ENCODE data around the gene CCDC141. TPM values are rescaled to one million over a fixed set of nuclear protein-coding genes. Genes with fewer than 3 reads are reported as not detected.
"Not testable (repeated sequence)": the region's sequence is repeated elsewhere in the genome, so short reads cannot be mapped to it uniquely, and the experiment has no call there.

CCDC141 gene
- total and polyA plus RNA-seq, 2 of the 13 experiments (the other 11 are each of a cell fraction or from before 2014, with no cell fraction given): not detected

DNA sequence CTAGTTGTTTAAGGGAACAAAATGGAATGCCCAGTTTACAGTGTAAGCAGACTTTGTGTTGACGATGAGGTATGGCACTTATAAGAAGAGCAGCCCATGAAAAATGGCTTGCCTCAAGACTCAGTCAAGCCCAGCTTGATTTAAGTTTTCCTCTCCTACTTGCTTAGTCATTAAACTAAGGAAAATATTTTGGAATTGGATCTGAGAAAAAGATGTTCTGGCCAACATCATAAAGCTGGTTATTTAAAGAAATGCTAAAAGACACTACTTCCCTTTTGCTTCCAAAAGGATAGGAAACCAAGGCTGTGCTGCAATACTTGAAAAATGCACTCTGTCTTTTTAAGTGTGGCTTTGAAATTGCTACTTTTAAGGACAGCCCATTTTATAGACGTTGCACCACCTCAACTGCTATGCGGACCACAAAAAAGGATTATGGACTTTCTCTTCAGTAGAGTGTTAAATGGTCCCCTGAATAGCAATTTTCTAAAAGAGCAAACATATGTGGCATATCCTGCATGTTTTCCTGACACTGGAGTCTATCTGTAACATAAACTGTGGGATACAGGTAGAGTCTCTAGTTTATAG, 32.1 kb downstream of the CCDC141 start (continued):
- TF ChIP-seq, protein P1, sequence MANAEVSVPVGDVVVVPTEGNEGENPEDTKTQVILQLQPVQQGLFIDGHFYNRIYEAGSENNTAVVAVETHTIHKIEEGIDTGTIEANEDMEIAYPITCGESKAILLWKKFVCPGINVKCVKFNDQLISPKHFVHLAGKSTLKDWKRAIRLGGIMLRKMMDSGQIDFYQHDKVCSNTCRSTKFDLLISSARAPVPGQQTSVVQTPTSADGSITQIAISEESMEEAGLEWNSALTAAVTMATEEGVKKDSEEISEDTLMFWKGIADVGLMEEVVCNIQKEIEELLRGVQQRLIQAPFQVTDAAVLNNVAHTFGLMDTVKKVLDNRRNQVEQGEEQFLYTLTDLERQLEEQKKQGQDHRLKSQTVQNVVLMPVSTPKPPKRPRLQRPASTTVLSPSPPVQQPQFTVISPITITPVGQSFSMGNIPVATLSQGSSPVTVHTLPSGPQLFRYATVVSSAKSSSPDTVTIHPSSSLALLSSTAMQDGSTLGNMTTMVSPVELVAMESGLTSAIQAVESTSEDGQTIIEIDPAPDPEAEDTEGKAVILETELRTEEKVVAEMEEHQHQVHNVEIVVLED (CRISPR knock-in tag; IDR thresholded peaks at IDR 0.05; ENCODE audit: borderline replicate concordance): no peak
- TF ChIP-seq SMAD1 (CRISPR knock-in tag; IDR thresholded peaks at IDR 0.05; ENCODE audit: borderline replicate concordance, low read depth) (no peak), NCOA5 (CRISPR knock-in tag; IDR thresholded peaks at IDR 0.05) (no peak), ZNF441 (CRISPR knock-in tag; IDR thresholded peaks at IDR 0.05; ENCODE audit: borderline replicate concordance) (no peak), ZNF777 (CRISPR knock-in tag; IDR thresholded peaks at IDR 0.05) (no peak), SYNCRIP (IDR thresholded peaks at IDR 0.05; ENCODE audit: insufficient read depth, low read depth, low read length) (no peak), ZNF256 (CRISPR knock-in tag; conservative IDR thresholded peaks at IDR 0.05) (no peak), KAT8 (CRISPR knock-in tag; IDR thresholded peaks at IDR 0.05) (no peak), CBFB (CRISPR knock-in tag; IDR thresholded peaks at IDR 0.05) (no peak), HOXA3 (CRISPR knock-in tag; IDR thresholded peaks at IDR 0.05) (no peak), ZNF136 (CRISPR knock-in tag; IDR thresholded peaks at IDR 0.05; ENCODE audit: low read depth) (no peak)
- TF ChIP-seq, protein P2, sequence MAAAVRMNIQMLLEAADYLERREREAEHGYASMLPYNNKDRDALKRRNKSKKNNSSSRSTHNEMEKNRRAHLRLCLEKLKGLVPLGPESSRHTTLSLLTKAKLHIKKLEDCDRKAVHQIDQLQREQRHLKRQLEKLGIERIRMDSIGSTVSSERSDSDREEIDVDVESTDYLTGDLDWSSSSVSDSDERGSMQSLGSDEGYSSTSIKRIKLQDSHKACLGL (CRISPR knock-in tag; IDR thresholded peaks at IDR 0.05): no peak
- TF ChIP-seq, protein P3, sequence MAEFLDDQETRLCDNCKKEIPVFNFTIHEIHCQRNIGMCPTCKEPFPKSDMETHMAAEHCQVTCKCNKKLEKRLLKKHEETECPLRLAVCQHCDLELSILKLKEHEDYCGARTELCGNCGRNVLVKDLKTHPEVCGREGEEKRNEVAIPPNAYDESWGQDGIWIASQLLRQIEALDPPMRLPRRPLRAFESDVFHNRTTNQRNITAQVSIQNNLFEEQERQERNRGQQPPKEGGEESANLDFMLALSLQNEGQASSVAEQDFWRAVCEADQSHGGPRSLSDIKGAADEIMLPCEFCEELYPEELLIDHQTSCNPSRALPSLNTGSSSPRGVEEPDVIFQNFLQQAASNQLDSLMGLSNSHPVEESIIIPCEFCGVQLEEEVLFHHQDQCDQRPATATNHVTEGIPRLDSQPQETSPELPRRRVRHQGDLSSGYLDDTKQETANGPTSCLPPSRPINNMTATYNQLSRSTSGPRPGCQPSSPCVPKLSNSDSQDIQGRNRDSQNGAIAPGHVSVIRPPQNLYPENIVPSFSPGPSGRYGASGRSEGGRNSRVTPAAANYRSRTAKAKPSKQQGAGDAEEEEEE (CRISPR knock-in tag; IDR thresholded peaks at IDR 0.05; ENCODE audit: borderline replicate concordance): no peak
- TF ChIP-seq, protein P4, sequence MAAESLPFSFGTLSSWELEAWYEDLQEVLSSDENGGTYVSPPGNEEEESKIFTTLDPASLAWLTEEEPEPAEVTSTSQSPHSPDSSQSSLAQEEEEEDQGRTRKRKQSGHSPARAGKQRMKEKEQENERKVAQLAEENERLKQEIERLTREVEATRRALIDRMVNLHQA (CRISPR knock-in tag; IDR thresholded peaks at IDR 0.05): no peak

DNA sequence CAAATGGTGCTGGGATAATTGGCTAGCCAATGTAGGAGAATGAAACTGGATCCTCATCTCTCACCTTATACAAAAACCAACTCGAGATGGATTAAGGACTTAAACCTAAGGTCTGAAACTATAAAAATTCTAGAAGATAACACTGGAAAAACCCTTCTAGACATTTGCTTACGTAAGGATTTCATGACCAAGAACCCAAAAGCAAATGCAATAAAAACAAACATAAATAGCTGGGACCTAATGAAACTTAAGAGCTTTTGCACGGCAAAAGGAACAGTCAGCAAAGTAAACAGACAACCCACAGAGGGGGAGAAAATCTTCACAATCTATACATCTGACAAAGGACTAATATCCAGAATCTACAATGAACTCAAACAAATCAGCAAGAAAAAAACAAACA, 35.7 kb downstream of the CCDC141 start:
- H3K27ac ChIP-seq (ENCODE audit: extremely low read length, insufficient read depth, low read length); FAIRE-seq; H2AFZ ChIP-seq (ENCODE audit: low read length); H4K20me1 ChIP-seq (ENCODE audit: insufficient read depth, low read length); BruUV-seq (replicated peaks); H3K4me1 ChIP-seq (ENCODE audit: insufficient read depth, low read length); intact Hi-C loops (cut with micrococcal nuclease; ENCODE audit: unreplicated experiment); POLR2A ChIA-PET; CTCF ChIA-PET (ENCODE audit: low intra/inter-chr PET ratio, low total read pairs); H3K4me3 ChIP-seq (replicated peaks in 1 of 3; ENCODE audit: insufficient read depth in 1 of 3, low read depth in 2 of 3, low read length in 3 of 3); DNase-seq (ENCODE audit: low spot score); H3K9ac ChIP-seq (ENCODE audit: insufficient read depth, low read depth, low read length); H3K4me2 ChIP-seq (ENCODE audit: low read depth, low read length); H3K27me3 ChIP-seq (ENCODE audit: control insufficient read depth in 1 of 2, insufficient read depth in 2 of 2, low read length in 2 of 2); H3K36me3 ChIP-seq (replicated peaks in 1 of 2; ENCODE audit: control insufficient read depth in 1 of 2, insufficient read depth in 2 of 2, low read length in 2 of 2); in situ Hi-C loops (cut with HindIII; ENCODE audit: extremely low pct_ligation_motif_present, low pct_unique_long_range_greater_than_20kb); ATAC-seq; H3K79me2 ChIP-seq (ENCODE audit: insufficient read depth, low read length); H3K9me3 ChIP-seq (ENCODE audit: low read length): not testable (repeated sequence)
- WGBS (ENCODE audit: low lambda C conversion rate): 20% methylated on average over 3 of the region's 3 CpGs
